Measurements from ENCODE around the gene ENO2. TPM values are rescaled to one million over a fixed set of nuclear protein-coding genes. Genes with fewer than 3 reads are reported as not detected.

The ENO2 gene
- polyA plus RNA-seq, 1 of the 3 experiments (the other 2 are of a cell fraction), result 50.6 TPM

DNA sequence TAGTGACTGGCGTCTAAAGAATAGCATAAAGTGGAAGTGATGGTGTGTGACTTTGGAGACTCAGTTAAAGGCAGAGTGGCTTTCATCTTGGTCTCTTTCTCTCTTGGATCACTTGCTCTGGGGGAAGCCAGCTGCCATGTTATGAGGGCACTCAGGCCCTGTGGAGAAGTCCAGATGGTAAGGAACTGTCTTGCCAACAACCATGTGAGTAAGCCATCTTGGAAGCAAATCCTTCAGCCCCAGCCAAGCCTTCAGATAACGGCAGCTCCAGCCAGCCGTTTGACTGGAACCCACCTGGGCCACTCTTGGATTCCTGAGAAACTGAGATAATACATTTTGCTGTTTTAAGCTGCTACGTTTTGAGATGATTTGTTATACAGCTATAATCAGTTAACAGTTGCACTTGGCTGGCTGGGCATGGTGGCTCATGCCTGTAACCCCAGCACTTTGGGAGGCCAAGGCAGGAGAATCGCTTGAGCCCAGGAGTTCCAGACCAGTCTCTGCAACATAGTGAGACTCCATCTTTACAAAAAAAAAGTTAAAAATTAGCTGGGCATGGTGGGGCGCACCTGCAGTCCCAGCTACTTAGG, 17.4 kb upstream of the ENO2 start:
- Histone ChIP-seq H3K36me3 (replicated peaks in 1 of 2; ENCODE audit: control insufficient read depth in 1 of 2, insufficient read depth in 2 of 2, low read length in 1 of 2) (no peaks in the 10 kb centered on the region), H3K27me3 (ENCODE audit: insufficient read depth) (no peaks in the 10 kb centered on the region), H3K9ac (no peak overlapping the region), H3K9me3 (no peaks in the 10 kb centered on the region), H3K4me1 (ENCODE audit: control insufficient read depth in 1 of 2, insufficient read depth in 2 of 2, low read depth in 1 of 2, low read length in 1 of 2) (no peaks in the 10 kb centered on the region; a peak in 1 of 4 replicates), H3F3A (replicated peaks; ENCODE audit: insufficient read depth) (no peaks in the 10 kb centered on the region), H3K27ac (ENCODE audit: low read depth in 2 of 2, low read length in 1 of 2) (no peak overlapping the region), H3K4me2 (no peak overlapping the region), H3K79me2 (ENCODE audit: insufficient read depth) (no peaks in the 10 kb centered on the region), H3K4me3 (ENCODE audit: low read depth in 2 of 2, low read length in 1 of 2) (no peak overlapping the region), H3K9me2 (no peaks in the 10 kb centered on the region), H2AFZ (ENCODE audit: low read depth) (no peak overlapping the region), H4K20me1 (ENCODE audit: insufficient read depth) (no peaks in the 10 kb centered on the region)
- 74% methylated on average over 6 of the region's 6 CpGs for WGBS (ENCODE audit: low lambda C conversion rate)
- POLR2A ChIA-PET, result no interaction called here
- CTCF ChIA-PET, result interaction anchor here (0.9 to 1.4 kb wide), 2 partner anchors 11 to 344 kb away, joined by 3 read pairs; no protein-coding TSS in a partner anchor
- TF ChIP-seq RFX5 (IDR thresholded peaks at IDR 0.05; ENCODE audit: low read length), result no peak
- TF ChIP-seq, protein P1, sequence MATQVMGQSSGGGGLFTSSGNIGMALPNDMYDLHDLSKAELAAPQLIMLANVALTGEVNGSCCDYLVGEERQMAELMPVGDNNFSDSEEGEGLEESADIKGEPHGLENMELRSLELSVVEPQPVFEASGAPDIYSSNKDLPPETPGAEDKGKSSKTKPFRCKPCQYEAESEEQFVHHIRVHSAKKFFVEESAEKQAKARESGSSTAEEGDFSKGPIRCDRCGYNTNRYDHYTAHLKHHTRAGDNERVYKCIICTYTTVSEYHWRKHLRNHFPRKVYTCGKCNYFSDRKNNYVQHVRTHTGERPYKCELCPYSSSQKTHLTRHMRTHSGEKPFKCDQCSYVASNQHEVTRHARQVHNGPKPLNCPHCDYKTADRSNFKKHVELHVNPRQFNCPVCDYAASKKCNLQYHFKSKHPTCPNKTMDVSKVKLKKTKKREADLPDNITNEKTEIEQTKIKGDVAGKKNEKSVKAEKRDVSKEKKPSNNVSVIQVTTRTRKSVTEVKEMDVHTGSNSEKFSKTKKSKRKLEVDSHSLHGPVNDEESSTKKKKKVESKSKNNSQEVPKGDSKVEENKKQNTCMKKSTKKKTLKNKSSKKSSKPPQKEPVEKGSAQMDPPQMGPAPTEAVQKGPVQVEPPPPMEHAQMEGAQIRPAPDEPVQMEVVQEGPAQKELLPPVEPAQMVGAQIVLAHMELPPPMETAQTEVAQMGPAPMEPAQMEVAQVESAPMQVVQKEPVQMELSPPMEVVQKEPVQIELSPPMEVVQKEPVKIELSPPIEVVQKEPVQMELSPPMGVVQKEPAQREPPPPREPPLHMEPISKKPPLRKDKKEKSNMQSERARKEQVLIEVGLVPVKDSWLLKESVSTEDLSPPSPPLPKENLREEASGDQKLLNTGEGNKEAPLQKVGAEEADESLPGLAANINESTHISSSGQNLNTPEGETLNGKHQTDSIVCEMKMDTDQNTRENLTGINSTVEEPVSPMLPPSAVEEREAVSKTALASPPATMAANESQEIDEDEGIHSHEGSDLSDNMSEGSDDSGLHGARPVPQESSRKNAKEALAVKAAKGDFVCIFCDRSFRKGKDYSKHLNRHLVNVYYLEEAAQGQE (IDR thresholded peaks at IDR 0.05; ENCODE audit: low read depth, low read length), result no peak
- no peak for TF ChIP-seq ELF1 (IDR thresholded peaks at IDR 0.05)
- TF ChIP-seq JUND (IDR thresholded peaks at IDR 0.05), result no peak
- TF ChIP-seq FOSL2 (IDR thresholded peaks at IDR 0.05; ENCODE audit: borderline replicate concordance, low read depth), result no peak
- TF ChIP-seq EZH2phosphoT487 (IDR thresholded peaks at IDR 0.05; ENCODE audit: borderline replicate concordance, low read depth), result no peak
- TF ChIP-seq NRF1 (IDR thresholded peaks at IDR 0.05; ENCODE audit: low read depth, low read length), result no peak
- TF ChIP-seq POLR2AphosphoS5 (IDR thresholded peaks at IDR 0.05; ENCODE audit: low read depth, low read length), result no peak
- no peak for TF ChIP-seq TEAD4 (IDR thresholded peaks at IDR 0.05; ENCODE audit: borderline replicate concordance, insufficient read depth)
- TF ChIP-seq GATA2 (CRISPR knock-in tag; IDR thresholded peaks at IDR 0.05), result no peak
- TF ChIP-seq FOXM1 (IDR thresholded peaks at IDR 0.05; ENCODE audit: low read depth), result no peak
- TF ChIP-seq, protein P2, sequence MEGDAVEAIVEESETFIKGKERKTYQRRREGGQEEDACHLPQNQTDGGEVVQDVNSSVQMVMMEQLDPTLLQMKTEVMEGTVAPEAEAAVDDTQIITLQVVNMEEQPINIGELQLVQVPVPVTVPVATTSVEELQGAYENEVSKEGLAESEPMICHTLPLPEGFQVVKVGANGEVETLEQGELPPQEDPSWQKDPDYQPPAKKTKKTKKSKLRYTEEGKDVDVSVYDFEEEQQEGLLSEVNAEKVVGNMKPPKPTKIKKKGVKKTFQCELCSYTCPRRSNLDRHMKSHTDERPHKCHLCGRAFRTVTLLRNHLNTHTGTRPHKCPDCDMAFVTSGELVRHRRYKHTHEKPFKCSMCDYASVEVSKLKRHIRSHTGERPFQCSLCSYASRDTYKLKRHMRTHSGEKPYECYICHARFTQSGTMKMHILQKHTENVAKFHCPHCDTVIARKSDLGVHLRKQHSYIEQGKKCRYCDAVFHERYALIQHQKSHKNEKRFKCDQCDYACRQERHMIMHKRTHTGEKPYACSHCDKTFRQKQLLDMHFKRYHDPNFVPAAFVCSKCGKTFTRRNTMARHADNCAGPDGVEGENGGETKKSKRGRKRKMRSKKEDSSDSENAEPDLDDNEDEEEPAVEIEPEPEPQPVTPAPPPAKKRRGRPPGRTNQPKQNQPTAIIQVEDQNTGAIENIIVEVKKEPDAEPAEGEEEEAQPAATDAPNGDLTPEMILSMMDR (IDR thresholded peaks at IDR 0.05), result no peak
- TF ChIP-seq FOXJ3 (CRISPR knock-in tag; IDR thresholded peaks at IDR 0.05), result no peak
- DNase-seq, result no peak

Measured in SK-N-SH (cell line).